UCSD-AML1 (cell line): ENCODE measurements around the gene SEMA3E.
"Not testable (repeated sequence)": the region's sequence is repeated elsewhere in the genome, so short reads cannot be mapped to it uniquely, and the experiment has no call there.

Experiments used
- DNase-seq: peaks from one replicate; lab custom pipeline; 2025; ENCODE audit not compliant: unreplicated experiment; lab: John Stamatoyannopoulos, UW

Gene SEMA3E

GRCh38 chr7:83457022-83457892 lies 191.7 kb downstream of the SEMA3E start:
- no peak for DNase-seq

GRCh38 chr7:83456413-83456812 lies 192.5 kb downstream of the SEMA3E start:
- DNase-seq, result no peak

- DNase-seq, result no peak
These were observed 193.3 kb downstream of the SEMA3E start for GRCh38 chr7:83455612-83456011.

GRCh38 chr7:83452256-83452655 lies 196.7 kb downstream of the SEMA3E start:
- DNase-seq, result no peak

GRCh38 chr7:83451501-83452045 lies 197.4 kb downstream of the SEMA3E start:
- no peak for DNase-seq

GRCh38 chr7:83449781-83450180 lies 199.2 kb downstream of the SEMA3E start:
- no peak for DNase-seq

GRCh38 chr7:83447681-83448080 lies 201.3 kb downstream of the SEMA3E start:
- no peak for DNase-seq

- DNase-seq, result no peak
These were observed 202.8 kb downstream of the SEMA3E start for GRCh38 chr7:83446102-83446669.

- no peak for DNase-seq
These were observed 206.0 kb downstream of the SEMA3E start for GRCh38 chr7:83442911-83443310.

GRCh38 chr7:83439026-83439425 lies 209.9 kb downstream of the SEMA3E start:
- no peak for DNase-seq

GRCh38 chr7:83430289-83430688 lies 218.7 kb downstream of the SEMA3E start:
- not testable (repeated sequence) for DNase-seq

- no peak for DNase-seq
These were observed 219.4 kb downstream of the SEMA3E start for GRCh38 chr7:83429493-83429892.

- no peak for DNase-seq
These were observed 221.1 kb downstream of the SEMA3E start for GRCh38 chr7:83427884-83428283.

GRCh38 chr7:83426325-83426724 lies 222.6 kb downstream of the SEMA3E start:
- DNase-seq, result no peak

- DNase-seq, result no peak
These were observed 229.9 kb downstream of the SEMA3E start for GRCh38 chr7:83419013-83419412.

- no peak for DNase-seq
These were observed 233.1 kb downstream of the SEMA3E start for GRCh38 chr7:83415840-83416239.

- DNase-seq, result no peak
These were observed 234.0 kb downstream of the SEMA3E start for GRCh38 chr7:83414947-83415346.

- no peak for DNase-seq
These were observed 235.1 kb downstream of the SEMA3E start for GRCh38 chr7:83413831-83414230.

- DNase-seq, result no peak
These were observed 235.5 kb downstream of the SEMA3E start for GRCh38 chr7:83413424-83413823.

GRCh38 chr7:83410989-83411591 lies 237.8 kb downstream of the SEMA3E start:
- no peak for DNase-seq

- DNase-seq, result no peak
These were observed 254.2 kb downstream of the SEMA3E start for GRCh38 chr7:83394776-83395175.

GRCh38 chr7:83388436-83388835 lies 260.5 kb downstream of the SEMA3E start:
- no peak for DNase-seq
